Astrocyte (in vitro differentiated cells and primary cell): ENCODE results near the gene EMP2.

Experiments used
- CTCF ChIP-seq: IDR thresholded peaks from 2 replicates; pipeline ENCODE4 v1.5.1; 2011; ENCODE audit warnings: low read depth, mild to moderate bottlenecking, inconsistent platforms, low read length, moderate library complexity; ENCODE audit not compliant: insufficient read depth
- EZH2 ChIP-seq: IDR thresholded peaks from 2 replicates; pipeline ENCODE4 v1.6.1; 2012; ENCODE audit warnings: mild to moderate bottlenecking, low read length, inconsistent platforms; ENCODE audit not compliant: insufficient read depth

- no peak for TF ChIP-seq CTCF
- no peak for TF ChIP-seq EZH2
Measured at GRCh38 chr16:10597187-10597601, 16.8 kb upstream of the EMP2 start.
